ENCODE results near the gene GTF2E1.

DNA sequence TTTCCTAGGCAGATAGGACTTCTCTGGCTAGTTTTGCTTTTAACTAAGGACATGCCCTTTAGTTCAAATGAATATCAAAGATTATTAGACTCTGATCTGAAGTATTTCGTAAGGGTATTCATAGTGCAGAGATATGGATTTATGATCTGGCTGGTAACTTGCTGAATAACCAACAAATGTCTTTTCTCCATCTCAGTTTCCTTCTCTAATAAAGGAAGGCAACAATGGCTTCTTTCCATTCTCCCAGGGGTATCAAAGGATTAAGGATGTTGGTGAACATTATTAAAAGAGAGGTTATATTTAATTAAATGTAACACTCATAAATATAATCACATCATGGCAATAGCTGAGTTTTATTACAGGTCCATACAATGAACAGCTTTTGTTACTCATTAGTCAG is 86.3 kb downstream of the GTF2E1 start:
- no peak for TF ChIP-seq POLR2A (IDR thresholded peaks at IDR 0.05)
- TF ChIP-seq, protein P1, sequence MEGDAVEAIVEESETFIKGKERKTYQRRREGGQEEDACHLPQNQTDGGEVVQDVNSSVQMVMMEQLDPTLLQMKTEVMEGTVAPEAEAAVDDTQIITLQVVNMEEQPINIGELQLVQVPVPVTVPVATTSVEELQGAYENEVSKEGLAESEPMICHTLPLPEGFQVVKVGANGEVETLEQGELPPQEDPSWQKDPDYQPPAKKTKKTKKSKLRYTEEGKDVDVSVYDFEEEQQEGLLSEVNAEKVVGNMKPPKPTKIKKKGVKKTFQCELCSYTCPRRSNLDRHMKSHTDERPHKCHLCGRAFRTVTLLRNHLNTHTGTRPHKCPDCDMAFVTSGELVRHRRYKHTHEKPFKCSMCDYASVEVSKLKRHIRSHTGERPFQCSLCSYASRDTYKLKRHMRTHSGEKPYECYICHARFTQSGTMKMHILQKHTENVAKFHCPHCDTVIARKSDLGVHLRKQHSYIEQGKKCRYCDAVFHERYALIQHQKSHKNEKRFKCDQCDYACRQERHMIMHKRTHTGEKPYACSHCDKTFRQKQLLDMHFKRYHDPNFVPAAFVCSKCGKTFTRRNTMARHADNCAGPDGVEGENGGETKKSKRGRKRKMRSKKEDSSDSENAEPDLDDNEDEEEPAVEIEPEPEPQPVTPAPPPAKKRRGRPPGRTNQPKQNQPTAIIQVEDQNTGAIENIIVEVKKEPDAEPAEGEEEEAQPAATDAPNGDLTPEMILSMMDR (IDR thresholded peaks at IDR 0.05): no peak
- no peak for TF ChIP-seq POLR2AphosphoS5 (IDR thresholded peaks at IDR 0.05)

All from suprapubic skin (tissue), 4 donors.